GM23338 (cell line): ENCODE measurements around the gene PRR11. TPM values are rescaled to one million over a fixed set of nuclear protein-coding genes. Genes with fewer than 3 reads are reported as not detected.

Experiments
- ATAC-seq: fragments of 200-7000 bp; cut with Tn5 transposase; 3 replicates; pipeline ENCODE4 v1.9.1; 2020
- DNase-seq: peaks from one replicate; pipeline ENCODE4 v3.0.0-alpha.2; 2015; ENCODE audit warnings: low spot score
- H2AFZ ChIP-seq: fragments of 200-600 bp; sonication (generic); 2 replicates; pipeline ENCODE4 v1.8.0; 2016; ENCODE audit warnings: antibody characterized with exemption, mild to moderate bottlenecking, moderate library complexity
- H3F3A ChIP-seq: fragments of 200-600 bp; sonication (generic); replicated peaks from 2 replicates; pipeline ENCODE4 v1.8.0; 2017; ENCODE audit warnings: antibody characterized with exemption, mixed run types, low read depth
- H3K27ac ChIP-seq: fragments of 200-600 bp; sonication (generic); 2 replicates; pipeline ENCODE4 v1.6.1; 2016; ENCODE audit warnings: low read depth
- H3K27me3 ChIP-seq: fragments of 200-600 bp; sonication (generic); 2 replicates; pipeline ENCODE4 v1.8.0; 2016; ENCODE audit warnings: mild to moderate bottlenecking, mixed run types, moderate library complexity; ENCODE audit not compliant: insufficient read depth
- H3K36me3 ChIP-seq: fragments of 200-600 bp; sonication (generic); 2 replicates; pipeline ENCODE4 v1.8.0; 2016; ENCODE audit warnings: mild to moderate bottlenecking; ENCODE audit not compliant: insufficient read depth
- H3K4me1 ChIP-seq: fragments of 200-600 bp; sonication (generic); 2 replicates; pipeline ENCODE4 v1.8.0; 2016; ENCODE audit warnings: mild to moderate bottlenecking, moderate library complexity; ENCODE audit not compliant: insufficient read depth
- H3K4me2 ChIP-seq: fragments of 200-600 bp; sonication (generic); 2 replicates; pipeline ENCODE4 v1.7.1; 2017; ENCODE audit warnings: mixed run types
- H3K4me3 ChIP-seq: fragments of 200-600 bp; sonication (generic); 2 replicates; pipeline ENCODE4 v1.6.1; 2016; ENCODE audit warnings: mixed run types
- H3K79me2 ChIP-seq: fragments of 200-600 bp; sonication (generic); replicated peaks from 2 replicates; pipeline ENCODE4 v1.8.0; 2017; ENCODE audit warnings: mild to moderate bottlenecking; ENCODE audit not compliant: insufficient read depth
- H3K9me2 ChIP-seq: fragments of 200-600 bp; sonication (generic); 2 replicates; pipeline ENCODE4 v1.8.0; 2017; ENCODE audit not compliant: insufficient read depth
- H4K20me1 ChIP-seq: fragments of 200-600 bp; sonication (generic); replicated peaks from 2 replicates; pipeline ENCODE4 v1.8.0; 2017; ENCODE audit warnings: mild to moderate bottlenecking; ENCODE audit not compliant: insufficient read depth
- H3K27ac Mint-ChIP-seq: 2 replicates; pipeline ENCODE4 v1.8.0; 2020; ENCODE audit warnings: inconsistent platforms, mild to moderate bottlenecking, moderate library complexity, mixed read lengths
- H3K27me3 Mint-ChIP-seq: 3 replicates; pipeline ENCODE4 v1.8.0; 2022; ENCODE audit warnings: low read depth, mild to moderate bottlenecking, moderate library complexity, mixed read lengths, inconsistent platforms; ENCODE audit not compliant: insufficient read depth, poor library complexity
- H3K36me3 Mint-ChIP-seq: 3 replicates; pipeline ENCODE4 v1.8.0; 2021; ENCODE audit warnings: low read depth, mild to moderate bottlenecking, inconsistent platforms, moderate library complexity, mixed read lengths
- H3K4me1 Mint-ChIP-seq: 3 replicates; pipeline ENCODE4 v1.8.0; 2020; ENCODE audit warnings: mild to moderate bottlenecking, inconsistent platforms, mixed read lengths
- H3K4me3 Mint-ChIP-seq: 3 replicates; pipeline ENCODE4 v1.8.0; 2021; ENCODE audit warnings: moderate library complexity, mild to moderate bottlenecking, inconsistent platforms, mixed read lengths
- H3K9me3 Mint-ChIP-seq: 3 replicates; pipeline ENCODE4 v1.8.0; 2020; ENCODE audit warnings: moderate library complexity, mild to moderate bottlenecking, inconsistent platforms, mixed read lengths
- CREB1 ChIP-seq: fragments of 250-450 bp; sonication (Bioruptor Pico); IDR thresholded peaks from 2 replicates; pipeline ENCODE4 v1.5.0; 2020; ENCODE audit warnings: low read depth, mild to moderate bottlenecking, moderate library complexity
- CTCF ChIP-seq, 2 experiments: fragments of 200-600 bp in 1 of 2; sonication (generic) in 1 of 2; conservative IDR thresholded peaks; 2 replicates each; pipeline versions ENCODE4 v1.5.1 to v1.6.1; 2016 to 2017; ENCODE audit warnings: antibody characterized with exemption in 2 of 2, low read depth in 2 of 2, mild to moderate bottlenecking in 2 of 2, moderate library complexity in 1 of 2
- EZH2 ChIP-seq: fragments of 200-600 bp; sonication (generic); IDR thresholded peaks from one replicate; pipeline ENCODE4 v1.8.0; 2017; ENCODE audit warnings: antibody characterized with exemption, mild to moderate bottlenecking, low read depth; ENCODE audit not compliant: unreplicated experiment
- EZH2phosphoT487 ChIP-seq: fragments of 200-600 bp; sonication (generic); IDR thresholded peaks from one replicate; pipeline ENCODE4 v1.8.1; 2018; ENCODE audit warnings: antibody characterized with exemption; ENCODE audit not compliant: unreplicated experiment
- JUNB ChIP-seq: IDR thresholded peaks from one replicate; pipeline ENCODE4 v1.6.1; 2016; ENCODE audit warnings: antibody characterized with exemption; ENCODE audit not compliant: unreplicated experiment
- NANOG ChIP-seq: IDR thresholded peaks from 2 replicates; pipeline ENCODE4 v1.6.1; 2016; ENCODE audit warnings: antibody characterized with exemption, borderline replicate concordance
- POLR2AphosphoS5 ChIP-seq: IDR thresholded peaks from 2 replicates; pipeline ENCODE4 v1.6.1; 2016; ENCODE audit warnings: antibody characterized with exemption, low read depth
- REST ChIP-seq: IDR thresholded peaks from one replicate; pipeline ENCODE4 v1.6.1; 2018; ENCODE audit warnings: antibody characterized with exemption; ENCODE audit not compliant: unreplicated experiment
- STAT1 ChIP-seq: IDR thresholded peaks from one replicate; pipeline ENCODE4 v1.6.1; 2016; ENCODE audit warnings: antibody characterized with exemption; ENCODE audit not compliant: unreplicated experiment
- ZNF114 ChIP-seq: fragments of 250-450 bp; sonication (Bioruptor Pico); IDR thresholded peaks from 2 replicates; pipeline ENCODE4 v1.5.0; 2020; ENCODE audit warnings: mild to moderate bottlenecking, moderate library complexity
- ZNF331 ChIP-seq: fragments of 250-450 bp; sonication (Bioruptor Pico); IDR thresholded peaks from 2 replicates; pipeline ENCODE4 v1.5.0; 2020; ENCODE audit warnings: low read depth, mild to moderate bottlenecking, moderate library complexity
- ZNF462 ChIP-seq: fragments of 250-450 bp; sonication (Bioruptor Pico); IDR thresholded peaks from 2 replicates; pipeline ENCODE4 v1.5.0; 2020; ENCODE audit warnings: mild to moderate bottlenecking, moderate library complexity
- polyA plus RNA-seq: library from polyadenylated mRNA; unstranded; fragments of >200 nt; fragmentation: Nextera tagmentation; extraction: Ambion mirVana; gene quantifications from 2 replicates; pipeline ENCODE4 v1.2.1, GENCODE V29; 2016
- total RNA-seq: library from RNA; depleted of rRNA; stranded (reverse); fragments of >200 nt; shearing (Covaris generic); gene quantifications from 2 replicates; pipeline ENCODE4 v1.2.3, GENCODE V29; 2014
- TF ChIP-seq, protein P1 (sequence below): IDR thresholded peaks from 2 replicates; pipeline ENCODE4 v1.6.1; 2016; ENCODE audit warnings: antibody characterized with exemption

Gene PRR11
- total and polyA plus RNA-seq, 2 experiments from 2014 or later: 42.7 to 55.9 TPM

DNA sequence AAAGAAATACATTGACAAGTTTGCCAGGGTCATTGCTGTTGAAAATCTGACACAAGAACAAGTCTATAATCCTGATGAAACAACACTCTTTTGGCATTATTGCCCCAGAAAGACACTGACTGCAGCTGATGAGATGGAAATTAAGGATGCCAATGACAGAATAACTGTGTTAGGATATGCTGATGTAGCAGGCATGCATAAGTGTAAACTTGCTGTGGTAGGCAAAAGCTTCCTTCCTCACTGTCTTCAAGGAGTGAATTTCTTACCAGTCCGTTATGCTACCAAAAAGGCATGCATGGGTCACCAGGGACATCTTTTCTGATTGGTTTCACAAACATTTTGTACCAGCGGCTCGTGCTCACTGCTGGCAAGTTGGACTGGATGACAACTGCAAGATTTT lies 75.2 kb downstream of the PRR11 start:
- ATAC-seq: no peak
- Histone ChIP-seq H3K27ac (no peak overlapping the region), H3K9me2 (no peaks in the 10 kb centered on the region), H3K4me1 (no peaks in the 10 kb centered on the region), H3F3A (no peaks in the 10 kb centered on the region), H3K4me2 (no peak overlapping the region), H3K36me3 (no peaks in the 10 kb centered on the region), H3K4me3 (no peak overlapping the region), H3K79me2 (no peaks in the 10 kb centered on the region), H4K20me1 (no peaks in the 10 kb centered on the region), H2AFZ (no peak overlapping the region), H3K27me3 (no peaks in the 10 kb centered on the region)
- H3K27ac Mint-ChIP-seq: no peak overlapping the region
- H3K4me1 Mint-ChIP-seq: no peaks in the 10 kb centered on the region
- H3K36me3 Mint-ChIP-seq: no peaks in the 10 kb centered on the region
- DNase-seq: no peak
- H3K27me3 Mint-ChIP-seq: no peaks in the 10 kb centered on the region
- no peaks in the 10 kb centered on the region for H3K9me3 Mint-ChIP-seq
- no peak overlapping the region for H3K4me3 Mint-ChIP-seq
- TF ChIP-seq, protein P1, sequence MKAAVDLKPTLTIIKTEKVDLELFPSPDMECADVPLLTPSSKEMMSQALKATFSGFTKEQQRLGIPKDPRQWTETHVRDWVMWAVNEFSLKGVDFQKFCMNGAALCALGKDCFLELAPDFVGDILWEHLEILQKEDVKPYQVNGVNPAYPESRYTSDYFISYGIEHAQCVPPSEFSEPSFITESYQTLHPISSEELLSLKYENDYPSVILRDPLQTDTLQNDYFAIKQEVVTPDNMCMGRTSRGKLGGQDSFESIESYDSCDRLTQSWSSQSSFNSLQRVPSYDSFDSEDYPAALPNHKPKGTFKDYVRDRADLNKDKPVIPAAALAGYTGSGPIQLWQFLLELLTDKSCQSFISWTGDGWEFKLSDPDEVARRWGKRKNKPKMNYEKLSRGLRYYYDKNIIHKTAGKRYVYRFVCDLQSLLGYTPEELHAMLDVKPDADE: no peak
- TF ChIP-seq POLR2AphosphoS5 (no peak), CREB1 (CRISPR knock-in tag) (no peak), REST (no peak), CTCF (conservative IDR thresholded peaks at IDR 0.05; ENCODE audit: low read depth in 2 of 2) (no peak), EZH2 (no peak), JUNB (no peak), STAT1 (no peak), EZH2phosphoT487 (no peak), ZNF462 (no peak), ZNF114 (CRISPR knock-in tag) (no peak), NANOG (no peak), ZNF331 (CRISPR knock-in tag) (no peak)
